ENCODE results near the gene KLHL40.

GRCh38 chr3:42652611-42653302, 32.6 kb upstream of the KLHL40 start:
- no peak for TF ChIP-seq FOXA1 (IDR thresholded peaks at IDR 0.05)
- no peak for TF ChIP-seq CTBP1 (IDR thresholded peaks at IDR 0.05; ENCODE audit: borderline replicate concordance)
- no peak for TF ChIP-seq SUZ12 (IDR thresholded peaks at IDR 0.05)
- no peak for TF ChIP-seq ELF4 (IDR thresholded peaks at IDR 0.05)
- TF ChIP-seq SP1 (IDR thresholded peaks at IDR 0.05): no peak
- no peak for TF ChIP-seq ZNF384 (IDR thresholded peaks at IDR 0.05)
- TF ChIP-seq ARNT (IDR thresholded peaks at IDR 0.05): no peak
